GM12864 (cell line): Measurements from ENCODE around the gene SIAH3.

Experiments used
- DNase-seq: peaks from one replicate; pipeline ENCODE4 v3.0.0-alpha.2; 2011; ENCODE audit warnings: low read depth
- H3K4me3 ChIP-seq: 2 replicates; pipeline ENCODE4 v1.5.1; 2011; ENCODE audit warnings: mild to moderate bottlenecking, low read depth, low read length, control low read depth
- CTCF ChIP-seq: IDR thresholded peaks from 2 replicates; pipeline ENCODE4 v1.5.1; 2011; ENCODE audit warnings: low read depth, mild to moderate bottlenecking, moderate library complexity, low read length, control low read depth, inconsistent platforms; ENCODE audit errors: missing control alignments

The SIAH3 gene

GRCh38 chr13:45747071-45747470 is 104.5 kb downstream of the SIAH3 start:
- TF ChIP-seq CTCF: no peak
- no peak overlapping the region for H3K4me3 ChIP-seq
- no peak for DNase-seq

GRCh38 chr13:45744979-45745378 is 106.6 kb downstream of the SIAH3 start:
- no peak overlapping the region for H3K4me3 ChIP-seq
- DNase-seq: no peak
- no peak for TF ChIP-seq CTCF

GRCh38 chr13:45742985-45743384 is 108.6 kb downstream of the SIAH3 start:
- TF ChIP-seq CTCF: no peak
- no peak for DNase-seq
- H3K4me3 ChIP-seq: no peak overlapping the region

GRCh38 chr13:45737571-45738017 is 114.0 kb downstream of the SIAH3 start:
- TF ChIP-seq CTCF: peak; percentile 63
- H3K4me3 ChIP-seq: no peak overlapping the region
- no peak for DNase-seq

- no peak for DNase-seq
- H3K4me3 ChIP-seq: no peak overlapping the region
- TF ChIP-seq CTCF: no peak
Measured at GRCh38 chr13:45733361-45733760, 118.2 kb downstream of the SIAH3 start.

GRCh38 chr13:45732916-45733315 is 118.6 kb downstream of the SIAH3 start:
- no peak for TF ChIP-seq CTCF
- DNase-seq: no peak
- H3K4me3 ChIP-seq: no peak overlapping the region

GRCh38 chr13:45731455-45731854 is 120.1 kb downstream of the SIAH3 start:
- no peak overlapping the region for H3K4me3 ChIP-seq
- DNase-seq: no peak
- TF ChIP-seq CTCF: no peak
